GM12875 (cell line): ENCODE data around the gene GUCA1A.
A peak's percentile ranks its signal among the peaks of the same experiment; 100 is the strongest.
"Not testable (repeated sequence)": the region's sequence is repeated elsewhere in the genome, so short reads cannot be mapped to it uniquely, and the experiment has no call there.

Experiments
- H3K4me3 ChIP-seq: one replicate; pipeline ENCODE4 v1.5.1; 2011; ENCODE audit warnings: low read depth, low read length, control low read depth
- CTCF ChIP-seq: IDR thresholded peaks from 2 replicates; pipeline ENCODE4 v1.5.1; 2011; ENCODE audit warnings: low read depth, mild to moderate bottlenecking, control low read depth, inconsistent platforms, low read length, moderate library complexity, borderline replicate concordance; ENCODE audit not compliant: insufficient read depth

The GUCA1A gene

GRCh38 chr6:42203183-42203582 is 30.0 kb downstream of the GUCA1A start:
- TF ChIP-seq CTCF: no peak
- no peak overlapping the region for H3K4me3 ChIP-seq

- no peak overlapping the region for H3K4me3 ChIP-seq
- TF ChIP-seq CTCF: no peak
Measured at GRCh38 chr6:42204768-42205282, 31.7 kb downstream of the GUCA1A start.

GRCh38 chr6:42207559-42207958 is 34.4 kb downstream of the GUCA1A start:
- H3K4me3 ChIP-seq: not testable (repeated sequence)

- no peak overlapping the region for H3K4me3 ChIP-seq
- no peak for TF ChIP-seq CTCF
Measured at GRCh38 chr6:42210551-42210950, 37.4 kb downstream of the GUCA1A start.

- no peak for TF ChIP-seq CTCF
- H3K4me3 ChIP-seq: no peak overlapping the region
Measured at GRCh38 chr6:42211726-42212125, 38.6 kb downstream of the GUCA1A start.

GRCh38 chr6:42212442-42212841 is 39.3 kb downstream of the GUCA1A start:
- TF ChIP-seq CTCF: no peak
- H3K4me3 ChIP-seq: no peak overlapping the region

- not testable (repeated sequence) for H3K4me3 ChIP-seq
Measured at GRCh38 chr6:42216495-42216894, 43.3 kb downstream of the GUCA1A start.

- no peak for TF ChIP-seq CTCF
- H3K4me3 ChIP-seq: peak overlapping the region; percentile 53
Measured at GRCh38 chr6:42217157-42217518, 44.0 kb downstream of the GUCA1A start.
